Fibroblast of mammary gland (primary cell): ENCODE results near the gene CADM1.

Experiments
- DNase-seq: peaks from one replicate; pipeline ENCODE4 v3.0.0-alpha.2; 2010; ENCODE audit warnings: low read depth
- H3K4me3 ChIP-seq: 2 replicates; pipeline ENCODE4 v1.5.1; 2011; ENCODE audit warnings: low read depth, mild to moderate bottlenecking, low read length, moderate library complexity; ENCODE audit not compliant: control insufficient read depth
- CTCF ChIP-seq: conservative IDR thresholded peaks from 2 replicates; pipeline ENCODE4 v1.5.1; 2011; ENCODE audit warnings: low read depth, low read length, inconsistent platforms; ENCODE audit not compliant: control insufficient read depth, insufficient read depth

CADM1 gene

GRCh38 chr11:115185931-115186330, 318.3 kb downstream of the CADM1 start:
- TF ChIP-seq CTCF, result no peak
- DNase-seq, result no peak
- no peak overlapping the region for H3K4me3 ChIP-seq

- TF ChIP-seq CTCF, result no peak
- DNase-seq, result no peak
- H3K4me3 ChIP-seq, result no peak overlapping the region
Measured at GRCh38 chr11:115185507-115185906, 318.7 kb downstream of the CADM1 start.

GRCh38 chr11:115184901-115185300, 319.3 kb downstream of the CADM1 start:
- no peak for DNase-seq
- no peak overlapping the region for H3K4me3 ChIP-seq
- no peak for TF ChIP-seq CTCF

GRCh38 chr11:115183830-115184229, 320.4 kb downstream of the CADM1 start:
- no peak for TF ChIP-seq CTCF
- DNase-seq, result no peak
- no peak overlapping the region for H3K4me3 ChIP-seq

- no peak overlapping the region for H3K4me3 ChIP-seq
- TF ChIP-seq CTCF, result no peak
- DNase-seq, result no peak
Measured at GRCh38 chr11:115183136-115183535, 321.1 kb downstream of the CADM1 start.

GRCh38 chr11:115182282-115182955, 321.8 kb downstream of the CADM1 start:
- H3K4me3 ChIP-seq, result no peak overlapping the region
- no peak for TF ChIP-seq CTCF
- no peak for DNase-seq

GRCh38 chr11:115181538-115181937, 322.7 kb downstream of the CADM1 start:
- DNase-seq, result no peak
- no peak for TF ChIP-seq CTCF
- no peak overlapping the region for H3K4me3 ChIP-seq
